ENCODE results near the gene CREM.

The CREM gene

GRCh38 chr10:35226507-35226906, 99.9 kb downstream of the CREM start:
- FAIRE-seq (no peak), DNase-seq (ENCODE audit: insufficient read length, low spot score) (no peak)
- TF ChIP-seq CTCF (IDR thresholded peaks at IDR 0.05; ENCODE audit: insufficient read depth, missing control alignments) = no peak

GRCh38 chr10:35228058-35228457, 101.4 kb downstream of the CREM start:
- FAIRE-seq (no peak), DNase-seq (ENCODE audit: insufficient read length, low spot score) (no peak)
- TF ChIP-seq CTCF (IDR thresholded peaks at IDR 0.05; ENCODE audit: insufficient read depth, missing control alignments) = no peak

DNA sequence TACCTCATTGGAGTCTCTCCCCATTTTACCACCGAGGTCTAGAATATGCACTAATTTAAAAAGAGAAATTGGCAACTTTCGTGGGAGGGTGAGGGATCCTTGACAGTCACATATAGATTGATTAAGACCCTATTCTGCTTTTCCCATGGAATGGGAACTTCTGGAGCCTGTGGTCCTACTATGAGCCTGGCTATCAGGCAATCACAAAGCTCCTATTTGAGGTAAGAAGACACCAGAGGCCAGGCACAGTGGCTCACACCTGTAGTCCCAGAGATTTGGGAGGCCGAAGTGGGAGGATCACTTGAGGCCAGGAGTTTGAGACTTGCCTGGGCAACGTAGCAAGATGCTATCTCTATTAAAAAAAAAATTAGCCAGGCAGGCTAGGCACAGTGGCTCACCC, 105.0 kb downstream of the CREM start:
- FAIRE-seq = no peak
- TF ChIP-seq CTCF (IDR thresholded peaks at IDR 0.05; ENCODE audit: insufficient read depth, missing control alignments) = no peak
- DNase-seq (ENCODE audit: insufficient read length, low spot score) = no peak

DNA sequence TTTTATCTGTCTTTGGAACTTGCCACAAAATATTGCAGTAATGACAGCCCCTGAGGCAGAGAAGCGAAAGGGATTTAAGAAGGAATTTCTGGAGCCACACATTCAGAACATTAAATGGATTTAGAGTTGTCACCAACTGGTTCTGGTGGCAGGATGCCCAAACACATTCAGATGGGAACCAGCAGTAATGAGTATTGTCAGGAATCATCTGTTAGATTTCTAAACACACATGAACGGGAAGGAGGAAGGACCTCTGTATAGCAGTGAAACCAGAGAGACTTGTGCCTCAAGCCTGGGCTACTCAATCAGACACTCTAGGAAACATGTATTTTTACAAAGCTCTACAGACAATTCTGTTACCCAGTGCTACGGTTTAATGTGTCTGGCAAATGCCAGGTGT, 105.9 kb downstream of the CREM start:
- FAIRE-seq = no peak
- no peak for TF ChIP-seq CTCF (IDR thresholded peaks at IDR 0.05; ENCODE audit: insufficient read depth, missing control alignments)

GRCh38 chr10:35234073-35234472, 107.4 kb downstream of the CREM start:
- no peak for FAIRE-seq
- DNase-seq (ENCODE audit: insufficient read length, low spot score) = no peak
- TF ChIP-seq CTCF (IDR thresholded peaks at IDR 0.05; ENCODE audit: insufficient read depth, missing control alignments) = no peak

More for the DNA sequence above, 105.9 kb downstream of the CREM start:
- DNase-seq (ENCODE audit: insufficient read length, low spot score) = no peak

DNA sequence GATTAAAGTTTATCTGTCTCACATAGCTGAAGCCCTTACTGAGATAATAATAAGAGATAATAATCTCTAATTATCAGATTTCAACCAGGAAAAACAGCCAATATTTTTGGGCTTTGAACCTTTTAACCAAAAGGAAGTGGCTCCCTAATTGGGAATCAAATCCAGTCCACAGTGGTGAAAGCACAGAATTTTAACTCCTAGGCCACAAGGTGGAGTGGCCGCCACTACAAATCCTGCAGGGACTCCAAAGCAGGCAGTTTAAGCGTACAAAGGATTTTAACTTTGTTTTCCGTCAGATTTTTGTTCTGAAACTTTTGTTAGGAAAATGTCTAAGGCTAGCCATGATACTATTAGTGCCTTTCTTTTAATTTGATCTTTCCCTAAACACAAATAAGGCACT, 110.1 kb downstream of the CREM start:
- peak; percentile 46 for TF ChIP-seq CTCF (IDR thresholded peaks at IDR 0.05; ENCODE audit: insufficient read depth, missing control alignments)
- DNase-seq (ENCODE audit: insufficient read length, low spot score) (no peak), FAIRE-seq (no peak)

DNA sequence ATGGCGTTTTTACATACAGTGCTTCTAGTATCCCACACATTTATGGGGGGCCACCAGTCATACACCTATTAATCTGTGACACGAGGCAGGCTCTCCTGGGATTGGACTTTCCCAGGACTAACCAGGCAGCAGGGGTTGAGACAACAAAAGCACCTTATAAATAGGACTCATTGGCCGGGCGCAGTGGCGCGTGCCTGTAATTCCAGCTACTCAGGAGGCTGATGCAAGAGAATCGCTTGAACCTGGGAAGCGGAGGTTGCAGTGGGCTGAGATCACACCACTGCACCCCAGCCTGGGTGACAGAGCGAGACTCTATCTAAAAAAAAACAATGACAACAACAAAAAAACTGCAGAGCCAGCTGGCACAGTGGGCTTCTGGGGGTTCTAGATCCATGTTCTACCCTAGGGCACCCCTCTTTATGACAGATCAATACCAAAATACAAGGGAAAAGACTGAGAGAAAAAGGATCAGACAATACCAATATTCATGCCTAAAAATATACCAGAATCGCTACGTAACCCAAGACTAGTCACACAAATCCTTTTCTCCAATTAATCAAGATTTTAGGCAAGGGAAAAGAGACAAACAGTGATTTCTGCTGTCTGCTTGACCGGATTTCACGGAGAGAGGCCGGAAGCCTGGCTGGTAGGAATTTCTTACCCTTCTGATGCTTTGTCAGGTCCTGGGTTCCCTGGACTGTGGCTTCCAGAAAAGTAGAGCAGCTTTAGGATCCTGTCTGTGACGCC, 111.3 kb downstream of the CREM start:
- DNase-seq (ENCODE audit: insufficient read length, low spot score) = no peak
- FAIRE-seq = no peak
- no peak for TF ChIP-seq CTCF (IDR thresholded peaks at IDR 0.05; ENCODE audit: insufficient read depth, missing control alignments)

Measured in D721Med (cell line).